Activated CD8-positive, alpha-beta memory T cell treated with anti-CD3 and anti-CD28 coated beads for 36 hours (primary cell): Measurements from ENCODE around the gene EYA3. TPM values are rescaled to one million over a fixed set of nuclear protein-coding genes. Genes with fewer than 3 reads are reported as not detected.

ENCODE experiments used
- CTCF ChIA-PET: fragments of 350-600 bp; sonication (Branson Sonifier 250); formaldehyde crosslinking; loops from one replicate; lab custom pipeline; 2021; ENCODE audit warnings: antibody characterized with exemption; lab: Charles Lee
- POLR2A ChIA-PET: fragments of 350-600 bp; sonication (Branson Sonifier 250); formaldehyde crosslinking; loops from one replicate; lab custom pipeline; 2021; ENCODE audit warnings: antibody characterized with exemption; lab: Charles Lee
- total RNA-seq, 2 experiments: library from RNA; stranded (reverse); gene quantifications; one replicate each; pipeline ENCODE4 v1.2.3, GENCODE V29; 2021

The EYA3 gene
- total RNA-seq, 2 experiments from 2014 or later = 37.5 to 39.6 TPM

DNA sequence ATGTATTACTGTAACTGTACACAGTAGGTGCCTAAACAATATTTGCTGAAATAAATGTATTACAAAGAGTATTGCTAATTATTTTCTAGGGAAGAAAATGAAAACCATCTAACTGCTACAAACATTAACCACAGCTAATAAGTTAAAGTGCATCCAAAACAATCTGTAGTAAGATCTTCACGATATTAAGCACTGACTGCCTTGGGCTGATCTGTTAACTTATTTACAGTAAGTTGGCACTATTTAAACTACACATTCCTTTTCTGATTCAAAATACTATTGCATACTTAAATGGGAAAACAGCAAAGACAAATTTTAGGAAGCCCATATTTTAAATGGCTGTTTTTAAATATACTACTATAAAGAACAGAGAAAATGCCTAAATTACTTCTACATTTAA, 4.5 kb downstream of the EYA3 start:
- CTCF ChIA-PET = no interaction called here
- POLR2A ChIA-PET = no interaction called here

- POLR2A ChIA-PET = no interaction called here
- CTCF ChIA-PET = interaction anchor here (1.1 to 1.2 kb wide), 2 partner anchors 13 to 17 kb away, joined by 3 to 4 read pairs; no protein-coding TSS in a partner anchor
These were observed 9.5 kb downstream of the EYA3 start for GRCh38 chr1:28078680-28079626.

DNA sequence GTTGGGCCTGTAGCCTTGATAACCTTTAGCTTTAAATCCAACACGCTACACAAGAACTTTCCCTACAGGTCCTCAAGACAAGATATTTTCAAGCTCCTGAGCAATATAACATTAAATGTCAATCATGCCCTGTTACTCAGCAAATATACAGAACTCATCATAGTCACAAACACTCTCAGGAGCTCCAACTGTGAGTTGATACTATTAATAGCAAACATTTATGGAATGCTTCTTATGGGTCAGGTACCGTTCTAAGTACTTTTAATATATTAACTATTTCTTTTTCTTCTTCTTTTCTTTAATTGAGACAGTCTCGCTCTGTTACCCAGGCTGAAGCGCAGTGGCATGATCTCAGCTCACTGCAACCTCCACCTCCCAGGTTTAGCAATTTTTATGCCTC, 10.1 kb downstream of the EYA3 start:
- CTCF ChIA-PET = interaction anchor here (0.6 to 1.1 kb wide), 2 partner anchors 13 to 220 kb away, joined by 3 to 4 read pairs; no protein-coding TSS in a partner anchor

GRCh38 chr1:28074892-28075511, 13.4 kb downstream of the EYA3 start:
- POLR2A ChIA-PET = interaction anchor here (1.2 kb wide), 1 partner anchor 14 kb away, joined by 3 read pairs; the partner anchor contains the start of gene EYA3
- CTCF ChIA-PET = no interaction called here

More for the DNA sequence above, 10.1 kb downstream of the EYA3 start:
- POLR2A ChIA-PET = no interaction called here

DNA sequence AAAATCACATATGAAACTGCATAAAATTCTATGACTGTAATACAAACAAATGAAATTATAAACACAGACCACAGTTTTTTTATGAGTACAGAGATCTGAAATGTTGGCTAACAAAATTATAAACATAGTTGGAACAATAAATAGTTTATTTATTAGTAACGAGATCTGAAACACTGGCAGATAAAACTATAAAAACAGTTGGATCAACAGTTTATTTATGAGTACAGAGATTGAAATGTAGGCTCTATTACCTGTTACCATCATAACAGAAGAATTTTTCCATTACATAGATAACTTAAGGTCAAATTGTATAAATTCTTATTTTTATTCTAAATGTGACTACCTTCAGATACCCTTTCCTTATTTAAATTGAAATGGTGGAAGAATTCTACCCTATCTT, 14.5 kb downstream of the EYA3 start:
- POLR2A ChIA-PET = no interaction called here
- CTCF ChIA-PET = interaction anchor here (1.2 kb wide), 1 partner anchor 135 kb away, joined by 3 read pairs; no protein-coding TSS in a partner anchor

DNA sequence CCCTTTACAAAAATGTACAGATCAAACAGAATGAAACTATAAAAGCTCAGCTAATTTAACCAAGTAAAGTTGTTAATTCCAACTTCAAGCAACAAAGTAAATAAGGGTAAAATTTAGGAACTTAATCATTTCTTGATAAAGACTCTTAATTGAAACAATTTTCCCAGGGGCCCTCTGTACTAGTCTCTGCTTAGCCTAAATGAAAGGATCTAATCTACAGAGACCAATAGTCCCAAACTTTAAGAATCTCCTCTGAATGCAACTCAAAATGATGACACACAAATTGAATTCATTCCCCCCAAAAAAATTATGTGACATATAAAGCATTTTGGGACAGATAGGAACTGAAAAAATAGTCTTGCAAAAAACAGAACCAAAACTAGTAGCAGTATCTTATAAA, 16.6 kb downstream of the EYA3 start:
- ChIA-PET POLR2A (no interaction called here), CTCF (no interaction called here)

- ChIA-PET POLR2A (no interaction called here), CTCF (no interaction called here)
These were observed 17.5 kb downstream of the EYA3 start for GRCh38 chr1:28070725-28071593.

GRCh38 chr1:28067523-28068090, 20.8 kb downstream of the EYA3 start:
- CTCF ChIA-PET = no interaction called here
- POLR2A ChIA-PET = no interaction called here

GRCh38 chr1:28066393-28067154, 21.8 kb downstream of the EYA3 start:
- CTCF ChIA-PET = no interaction called here

DNA sequence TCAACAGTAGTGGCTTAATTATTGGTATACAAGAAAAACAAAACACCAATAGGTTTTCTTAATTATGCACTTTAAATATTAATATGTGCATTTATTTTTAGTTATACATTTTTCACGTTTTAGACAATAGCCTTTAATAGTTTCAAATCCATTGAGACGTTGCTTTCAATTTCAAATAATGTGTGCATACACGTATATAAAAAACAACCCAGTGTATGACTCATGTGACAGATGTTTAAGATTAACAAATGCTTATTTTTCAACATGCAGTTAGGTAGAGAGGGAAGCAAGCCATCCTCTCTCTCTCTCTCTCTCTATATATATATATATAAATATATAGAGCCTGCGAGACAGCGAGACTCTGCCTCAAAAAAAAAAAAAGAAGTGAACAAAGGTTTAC, 24.3 kb downstream of the EYA3 start:
- CTCF ChIA-PET = no interaction called here
- POLR2A ChIA-PET = no interaction called here

More at GRCh38 chr1:28066393-28067154, 21.8 kb downstream of the EYA3 start:
- POLR2A ChIA-PET = no interaction called here

- POLR2A ChIA-PET = no interaction called here
- CTCF ChIA-PET = interaction anchor here (0.7 to 1.3 kb wide), 2 partner anchors 16 to 149 kb away, joined by 3 to 5 read pairs; no protein-coding TSS in a partner anchor
These were observed 25.6 kb downstream of the EYA3 start for GRCh38 chr1:28062806-28063205.

DNA sequence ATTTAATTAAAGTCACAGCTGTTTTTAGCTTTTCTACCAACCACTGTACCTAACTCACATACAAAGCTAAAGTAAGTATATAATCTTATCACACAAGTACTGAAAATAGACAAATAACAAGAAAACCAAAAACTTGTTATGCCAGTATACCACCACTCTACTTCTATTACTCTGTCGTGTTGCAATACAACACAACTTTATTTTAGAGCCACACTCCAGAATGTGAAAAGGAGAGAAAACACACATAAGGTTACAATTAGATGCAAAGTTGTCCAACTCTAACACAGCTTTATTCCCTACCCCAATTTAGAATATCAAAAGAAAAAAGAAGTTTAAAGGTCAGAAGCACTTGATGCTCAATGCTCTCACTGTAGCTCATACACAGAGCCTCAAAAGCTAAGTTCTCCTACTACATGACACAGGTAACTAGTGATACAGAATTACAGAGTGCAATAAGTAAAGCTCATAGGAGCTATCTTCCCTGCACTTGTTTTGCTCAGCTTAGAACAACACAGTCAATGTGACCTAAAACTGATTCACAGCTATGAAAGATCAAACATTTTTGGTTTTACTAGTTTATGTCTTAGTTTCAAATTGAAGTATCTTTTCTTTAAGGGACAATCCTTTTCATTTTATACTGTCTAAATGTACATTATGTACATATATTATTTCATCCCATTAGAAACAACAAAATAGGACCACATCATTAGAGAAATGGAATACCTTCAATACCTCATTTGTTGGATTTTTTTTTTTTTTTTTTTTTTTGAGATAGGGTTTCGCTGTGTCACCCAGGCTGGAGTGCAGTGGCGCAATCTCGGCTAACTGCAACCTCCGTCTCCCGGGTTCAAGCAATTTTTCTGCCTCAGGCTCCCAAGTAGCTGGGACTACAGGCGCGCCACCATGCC, 29.2 kb downstream of the EYA3 start:
- POLR2A ChIA-PET = interaction anchor here (0.5 to 0.9 kb wide), 5 partner anchors 99 to 168 kb away, joined by 3 to 7 read pairs (median 5); partner anchors contain the start of gene XKR8
- CTCF ChIA-PET = interaction anchor here (0.7 kb wide), 1 partner anchor 191 kb away, joined by 3 read pairs; no protein-coding TSS in a partner anchor

- CTCF ChIA-PET = no interaction called here
- POLR2A ChIA-PET = no interaction called here
These were observed 30.2 kb downstream of the EYA3 start for GRCh38 chr1:28058168-28058567.

DNA sequence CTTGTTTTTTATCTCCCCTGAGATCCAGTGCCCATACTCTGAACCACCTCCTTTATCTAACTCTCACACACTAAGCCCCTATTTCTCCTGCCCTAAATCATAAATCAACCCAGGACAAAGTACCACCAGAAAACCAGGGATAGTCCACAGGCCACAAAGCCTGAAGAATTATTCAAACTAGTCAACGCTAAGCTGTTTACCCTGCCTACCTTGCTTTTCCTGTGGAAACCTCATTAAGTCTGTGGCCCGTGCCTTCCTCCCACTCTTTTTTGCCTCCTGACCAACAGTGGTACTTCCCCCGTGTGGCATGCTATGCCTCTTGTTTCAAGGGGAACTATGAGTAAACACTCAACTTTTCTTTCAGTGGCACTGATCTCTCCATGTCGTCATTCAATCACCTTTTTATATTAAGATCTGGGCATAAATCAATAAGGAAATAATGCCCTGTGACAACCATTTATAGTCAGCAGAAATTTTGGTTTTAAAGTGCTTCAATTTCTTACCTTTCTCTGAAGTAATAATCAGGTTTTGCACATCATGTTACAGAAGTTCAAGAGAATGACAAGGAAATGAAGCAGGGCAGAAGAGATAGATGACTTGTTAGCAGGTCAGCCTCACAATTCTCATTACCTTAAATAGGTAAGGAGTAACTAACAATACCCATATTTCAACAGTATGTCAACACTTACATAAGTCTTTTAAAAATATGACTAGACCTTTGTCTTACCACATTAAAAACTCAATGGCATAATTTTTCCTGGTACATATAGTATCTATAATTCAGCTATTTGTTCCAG, 32.1 kb downstream of the EYA3 start:
- ChIA-PET POLR2A (interaction anchor here (2.6 kb wide), 1 partner anchor 32 kb away, joined by 8 read pairs; the partner anchor contains the start of gene EYA3), CTCF (interaction anchor here (1.0 kb wide), 1 partner anchor 164 kb away, joined by 3 read pairs; no protein-coding TSS in a partner anchor)

GRCh38 chr1:28050776-28051175, 37.6 kb downstream of the EYA3 start:
- POLR2A ChIA-PET = interaction anchor here (0.6 kb wide), 1 partner anchor 38 kb away, joined by 3 read pairs; no protein-coding TSS in a partner anchor
- CTCF ChIA-PET = no interaction called here

DNA sequence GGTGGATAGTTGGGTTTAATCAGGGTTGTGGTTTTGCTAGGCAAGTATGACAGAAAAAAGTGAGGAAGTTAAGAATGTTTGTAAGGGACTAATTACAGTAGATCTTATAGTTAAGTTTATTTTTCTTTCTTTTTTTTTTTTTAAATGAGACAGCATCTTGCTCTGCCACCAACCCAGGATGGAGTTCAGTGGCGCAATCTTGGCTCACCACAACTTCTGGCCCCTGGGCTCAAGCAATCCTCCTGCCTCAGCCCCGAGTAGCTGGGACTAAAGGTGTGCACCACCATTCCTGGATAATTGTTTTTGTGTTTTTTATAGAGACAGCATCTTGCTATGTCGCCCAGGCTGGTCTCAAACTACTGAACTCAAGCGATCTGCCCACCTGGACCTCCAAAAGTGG, 41.7 kb downstream of the EYA3 start:
- POLR2A ChIA-PET = no interaction called here
- CTCF ChIA-PET = no interaction called here
